K562 (cell line): ENCODE results near the gene BSCL2. TPM values are rescaled to one million over a fixed set of nuclear protein-coding genes. Genes with fewer than 3 reads are reported as not detected.

Experiments
- DACH1 ChIP-seq: fragments of 450-650 bp; IDR thresholded peaks from 2 replicates; pipeline ENCODE4 v1.6.1; 2018; ENCODE audit not compliant: partially characterized antibody
- KLF16 ChIP-seq: IDR thresholded peaks from 2 replicates; pipeline ENCODE4 v1.6.1; 2016; ENCODE audit warnings: antibody characterized with exemption
- MIER1 ChIP-seq: fragments of 450-650 bp; IDR thresholded peaks from 2 replicates; pipeline ENCODE4 v1.6.1; 2016; ENCODE audit warnings: antibody characterized with exemption, mild to moderate bottlenecking, low read depth
- POLR2G ChIP-seq: fragments of 200-400 bp; formaldehyde crosslinking; IDR thresholded peaks from 2 replicates; pipeline ENCODE4 v1.6.1; 2017; ENCODE audit warnings: low read depth, mild to moderate bottlenecking, antibody characterized with exemption, low read length, moderate library complexity
- PURB ChIP-seq: sonication (generic); formaldehyde crosslinking; IDR thresholded peaks from 2 replicates; pipeline ENCODE4 v1.9.0; 2021; ENCODE audit warnings: low read depth, mild to moderate bottlenecking, missing genetic modification reagents
- RCOR1 ChIP-seq, 2 experiments: IDR thresholded peaks; 2 replicates each; pipeline ENCODE4 v1.6.1; 2012; ENCODE audit warnings: low read depth in 2 of 2, low read length in 2 of 2, borderline replicate concordance in 1 of 2, improper control_type of control experiment in 1 of 2
- TGIF2 ChIP-seq: sonication (generic); formaldehyde crosslinking; IDR thresholded peaks from 2 replicates; pipeline ENCODE4 v1.8.1; 2022; ENCODE audit warnings: mild to moderate bottlenecking, missing genetic modification reagents, moderate library complexity
- ZNF121 ChIP-seq: sonication (generic); formaldehyde crosslinking; conservative IDR thresholded peaks from 2 replicates; pipeline ENCODE4 v1.8.0; 2022; ENCODE audit warnings: missing genetic modification reagents
- ZNF785 ChIP-seq: fragments of 250-450 bp; sonication (Bioruptor Pico); IDR thresholded peaks from 2 replicates; pipeline ENCODE4 v1.4.0; 2020; ENCODE audit warnings: mild to moderate bottlenecking
- polyA plus RNA-seq, 8 experiments: library from polyadenylated mRNA; depleted of rRNA in 4 of 8; stranded (reverse) in 5 of 8; unstranded in 3 of 8; fragments of >200 nt; fragmentation: Nextera tagmentation in 2 of 8; fragmentation: Illumina TruSeq in 1 of 8; extraction: Ambion mirVana in 2 of 8; extraction: Trizol in 1 of 8; gene quantifications; 2 replicates each; pipeline versions ENCODE4 v1.2.1 to v1.2.3, GENCODE V29; 2011 to 2014; ENCODE audit warnings: inconsistent platforms in 1 of 8, missing spikeins in 1 of 8
- total RNA-seq, 7 experiments: library from RNA; depleted of rRNA in 6 of 7; stranded (reverse); fragments of >200 nt in 6 of 7; fragmentation: Illumina TruSeq in 2 of 7; extraction: Trizol in 2 of 7; gene quantifications; 2 replicates each; pipeline versions ENCODE4 v1.2.1 to v1.2.3, GENCODE V29; 2011 to 2021; ENCODE audit warnings: low replicate concordance in 1 of 7
- TF ChIP-seq, protein P1 (sequence below), 2 experiments: fragments of 450-650 bp in 1 of 2; sonication (generic) in 1 of 2; formaldehyde crosslinking in 1 of 2; IDR thresholded peaks; 2 replicates each; pipeline versions ENCODE4 v1.7.1 to v1.9.0; 2016 to 2022; ENCODE audit warnings: inconsistent platforms in 1 of 2, mild to moderate bottlenecking in 1 of 2, missing genetic modification reagents in 1 of 2
- TF ChIP-seq, protein P2 (sequence below), 2 experiments: fragments of 250-450 bp in 1 of 2; fragments of 450-650 bp in 1 of 2; sonication (Bioruptor Pico) in 1 of 2; IDR thresholded peaks; 2 replicates each; pipeline versions ENCODE4 v1.6.1 to v1.8.0; 2016 to 2021; ENCODE audit warnings: mild to moderate bottlenecking in 2 of 2, moderate library complexity in 2 of 2, missing compliant biosample characterization in 1 of 2, missing genetic modification characterization in 1 of 2

Gene BSCL2
- total and polyA plus RNA-seq, 9 of the 15 experiments (the other 6 are each of a cell fraction or from before 2014, with no cell fraction given) = 18.9 to 51.7 (median 35.2) TPM

DNA sequence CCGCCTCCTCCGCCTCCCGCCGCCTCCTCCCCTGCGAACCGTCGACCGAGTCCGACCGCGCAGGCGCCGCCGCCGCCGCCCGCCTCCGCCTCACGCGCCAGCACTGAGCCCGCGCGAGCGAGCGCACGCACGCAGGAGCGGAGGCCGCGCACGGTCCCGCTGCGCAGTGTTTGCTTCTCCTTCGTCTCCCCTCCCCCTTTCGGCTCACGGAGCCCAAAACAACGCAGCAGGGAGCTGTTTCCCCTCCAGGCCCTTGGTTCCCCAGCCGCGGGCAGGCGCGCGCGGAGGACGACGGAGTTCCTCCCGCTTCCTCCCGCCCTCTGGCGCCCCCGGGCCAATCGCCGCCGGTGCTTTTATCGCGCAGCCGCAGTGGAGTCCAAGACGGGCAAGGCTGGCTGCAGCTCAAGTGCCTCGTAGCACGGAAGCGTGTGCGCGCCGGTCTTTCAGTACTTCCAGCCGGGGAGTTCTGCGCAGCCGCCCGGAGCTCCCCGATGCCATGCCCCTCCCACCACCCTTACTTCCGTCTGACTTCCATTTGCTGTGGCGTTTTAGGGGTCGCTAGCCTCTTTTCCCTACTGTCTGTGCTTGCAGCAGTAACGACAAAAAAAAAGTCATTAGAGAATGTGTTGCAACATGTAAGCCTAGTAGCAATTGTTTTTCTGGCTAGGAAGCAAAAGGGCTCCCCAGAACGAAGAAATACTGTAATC is 20.1 kb upstream of the BSCL2 start, which contains the start of gene HNRNPUL2 (continued):
- TF ChIP-seq, protein P1, sequence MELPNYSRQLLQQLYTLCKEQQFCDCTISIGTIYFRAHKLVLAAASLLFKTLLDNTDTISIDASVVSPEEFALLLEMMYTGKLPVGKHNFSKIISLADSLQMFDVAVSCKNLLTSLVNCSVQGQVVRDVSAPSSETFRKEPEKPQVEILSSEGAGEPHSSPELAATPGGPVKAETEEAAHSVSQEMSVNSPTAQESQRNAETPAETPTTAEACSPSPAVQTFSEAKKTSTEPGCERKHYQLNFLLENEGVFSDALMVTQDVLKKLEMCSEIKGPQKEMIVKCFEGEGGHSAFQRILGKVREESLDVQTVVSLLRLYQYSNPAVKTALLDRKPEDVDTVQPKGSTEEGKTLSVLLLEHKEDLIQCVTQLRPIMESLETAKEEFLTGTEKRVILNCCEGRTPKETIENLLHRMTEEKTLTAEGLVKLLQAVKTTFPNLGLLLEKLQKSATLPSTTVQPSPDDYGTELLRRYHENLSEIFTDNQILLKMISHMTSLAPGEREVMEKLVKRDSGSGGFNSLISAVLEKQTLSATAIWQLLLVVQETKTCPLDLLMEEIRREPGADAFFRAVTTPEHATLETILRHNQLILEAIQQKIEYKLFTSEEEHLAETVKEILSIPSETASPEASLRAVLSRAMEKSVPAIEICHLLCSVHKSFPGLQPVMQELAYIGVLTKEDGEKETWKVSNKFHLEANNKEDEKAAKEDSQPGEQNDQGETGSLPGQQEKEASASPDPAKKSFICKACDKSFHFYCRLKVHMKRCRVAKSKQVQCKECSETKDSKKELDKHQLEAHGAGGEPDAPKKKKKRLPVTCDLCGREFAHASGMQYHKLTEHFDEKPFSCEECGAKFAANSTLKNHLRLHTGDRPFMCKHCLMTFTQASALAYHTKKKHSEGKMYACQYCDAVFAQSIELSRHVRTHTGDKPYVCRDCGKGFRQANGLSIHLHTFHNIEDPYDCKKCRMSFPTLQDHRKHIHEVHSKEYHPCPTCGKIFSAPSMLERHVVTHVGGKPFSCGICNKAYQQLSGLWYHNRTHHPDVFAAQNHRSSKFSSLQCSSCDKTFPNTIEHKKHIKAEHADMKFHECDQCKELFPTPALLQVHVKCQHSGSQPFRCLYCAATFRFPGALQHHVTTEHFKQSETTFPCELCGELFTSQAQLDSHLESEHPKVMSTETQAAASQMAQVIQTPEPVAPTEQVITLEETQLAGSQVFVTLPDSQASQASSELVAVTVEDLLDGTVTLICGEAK (IDR thresholded peaks at IDR 0.05) = peak; percentile 26
- TF ChIP-seq, protein P1 (CRISPR knock-in tag; IDR thresholded peaks at IDR 0.05) = no peak
- TF ChIP-seq TGIF2 (CRISPR knock-in tag) (no peak), MIER1 (no peak), KLF16 (no peak), RCOR1 (IDR thresholded peaks at IDR 0.05; ENCODE audit: borderline replicate concordance in 1 of 2, low read depth in 2 of 2, low read length in 2 of 2) (no peak), ZNF785 (CRISPR knock-in tag) (no peak), PURB (CRISPR knock-in tag) (no peak), POLR2G (peak; percentile 98), ZNF121 (CRISPR knock-in tag) (no peak), DACH1 (no peak)
- TF ChIP-seq, protein P2, sequence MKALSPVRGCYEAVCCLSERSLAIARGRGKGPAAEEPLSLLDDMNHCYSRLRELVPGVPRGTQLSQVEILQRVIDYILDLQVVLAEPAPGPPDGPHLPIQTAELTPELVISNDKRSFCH (CRISPR knock-in tag; IDR thresholded peaks at IDR 0.05) = no peak
- TF ChIP-seq, protein P2 (tag; IDR thresholded peaks at IDR 0.05) = peak; percentile 71
